ENCODE results near the gene RAB5B.

RAB5B gene

DNA sequence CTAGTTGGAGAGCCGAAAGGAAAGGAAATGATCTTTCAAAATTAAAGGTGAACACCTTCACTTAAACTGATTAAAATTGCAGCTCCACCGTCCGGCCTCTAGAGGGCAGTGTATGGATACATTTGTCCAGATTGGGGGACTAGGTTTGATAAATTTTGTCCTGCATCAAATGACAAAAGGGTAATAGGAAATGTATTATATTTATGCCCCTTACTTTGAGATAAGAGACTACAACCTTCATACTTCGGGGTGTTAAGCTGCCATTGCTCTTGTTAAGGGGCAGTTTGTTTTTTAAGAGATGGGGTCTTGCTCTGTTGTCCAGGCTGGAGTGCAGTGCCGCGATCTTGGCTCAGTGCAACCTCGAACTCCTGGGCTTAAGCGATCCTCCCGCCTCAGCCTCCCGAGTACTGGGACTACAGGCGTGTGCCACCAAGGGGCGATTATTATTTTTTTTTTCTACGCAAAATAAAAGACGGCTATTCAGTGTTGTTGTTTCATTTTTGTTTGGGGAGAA, 22.4 kb downstream of the RAB5B start (continued):
- TF ChIP-seq ZNF792 (tag by site-specific recombination; IDR thresholded peaks at IDR 0.05) (no peak), SP7 (tag by site-specific recombination; IDR thresholded peaks at IDR 0.05) (no peak), ZNF37A (tag by site-specific recombination; IDR thresholded peaks at IDR 0.05) (no peak), ZNF239 (tag by site-specific recombination; IDR thresholded peaks at IDR 0.05) (no peak), REPIN1 (tag by site-specific recombination; IDR thresholded peaks at IDR 0.05; ENCODE audit: low read depth) (no peak), ZNF660 (tag by site-specific recombination; IDR thresholded peaks at IDR 0.05) (peak; percentile 57; the same call in 1 of the 2 replicates), ZNF639 (tag by site-specific recombination; IDR thresholded peaks at IDR 0.05) (peak; percentile 44; the same call in 1 of the 2 replicates), HOXC10 (CRISPR knock-in tag; IDR thresholded peaks at IDR 0.05) (no peak), ZEB2 (tag by site-specific recombination; IDR thresholded peaks at IDR 0.05) (peak; percentile 25; the same call in 1 of the 2 replicates), ZBTB44 (tag by site-specific recombination; IDR thresholded peaks at IDR 0.05) (no peak), ZFHX2 (tag by site-specific recombination; conservative IDR thresholded peaks at IDR 0.05) (no peak), KLF9 (tag by site-specific recombination; IDR thresholded peaks at IDR 0.05; ENCODE audit: low read depth) (no peak), ZNF561 (tag by site-specific recombination; IDR thresholded peaks at IDR 0.05; ENCODE audit: borderline replicate concordance) (no peak), ZNF76 (tag by site-specific recombination; IDR thresholded peaks at IDR 0.05; ENCODE audit: borderline replicate concordance, low read depth) (no peak), ZNF529 (tag by site-specific recombination; IDR thresholded peaks at IDR 0.05; ENCODE audit: insufficient replicate concordance) (no peak), ZNF518A (tag by site-specific recombination; conservative IDR thresholded peaks at IDR 0.05; ENCODE audit: low read depth) (no peak), ZNF366 (tag by site-specific recombination; conservative IDR thresholded peaks at IDR 0.05) (no peak), SCRT2 (tag by site-specific recombination; IDR thresholded peaks at IDR 0.05) (no peak), ZNF600 (tag by site-specific recombination; IDR thresholded peaks at IDR 0.05) (no peak), RBAK (tag by site-specific recombination; IDR thresholded peaks at IDR 0.05) (no peak), SP2 (tag by site-specific recombination; IDR thresholded peaks at IDR 0.05) (no peak), ZNF146 (tag by site-specific recombination; IDR thresholded peaks at IDR 0.05) (no peak), ZNF335 (tag by site-specific recombination; conservative IDR thresholded peaks at IDR 0.05) (no peak), ZNF248 (tag by site-specific recombination; IDR thresholded peaks at IDR 0.05) (no peak), ZNF223 (tag by site-specific recombination; IDR thresholded peaks at IDR 0.05) (no peak)
- TF ChIP-seq, protein P1, sequence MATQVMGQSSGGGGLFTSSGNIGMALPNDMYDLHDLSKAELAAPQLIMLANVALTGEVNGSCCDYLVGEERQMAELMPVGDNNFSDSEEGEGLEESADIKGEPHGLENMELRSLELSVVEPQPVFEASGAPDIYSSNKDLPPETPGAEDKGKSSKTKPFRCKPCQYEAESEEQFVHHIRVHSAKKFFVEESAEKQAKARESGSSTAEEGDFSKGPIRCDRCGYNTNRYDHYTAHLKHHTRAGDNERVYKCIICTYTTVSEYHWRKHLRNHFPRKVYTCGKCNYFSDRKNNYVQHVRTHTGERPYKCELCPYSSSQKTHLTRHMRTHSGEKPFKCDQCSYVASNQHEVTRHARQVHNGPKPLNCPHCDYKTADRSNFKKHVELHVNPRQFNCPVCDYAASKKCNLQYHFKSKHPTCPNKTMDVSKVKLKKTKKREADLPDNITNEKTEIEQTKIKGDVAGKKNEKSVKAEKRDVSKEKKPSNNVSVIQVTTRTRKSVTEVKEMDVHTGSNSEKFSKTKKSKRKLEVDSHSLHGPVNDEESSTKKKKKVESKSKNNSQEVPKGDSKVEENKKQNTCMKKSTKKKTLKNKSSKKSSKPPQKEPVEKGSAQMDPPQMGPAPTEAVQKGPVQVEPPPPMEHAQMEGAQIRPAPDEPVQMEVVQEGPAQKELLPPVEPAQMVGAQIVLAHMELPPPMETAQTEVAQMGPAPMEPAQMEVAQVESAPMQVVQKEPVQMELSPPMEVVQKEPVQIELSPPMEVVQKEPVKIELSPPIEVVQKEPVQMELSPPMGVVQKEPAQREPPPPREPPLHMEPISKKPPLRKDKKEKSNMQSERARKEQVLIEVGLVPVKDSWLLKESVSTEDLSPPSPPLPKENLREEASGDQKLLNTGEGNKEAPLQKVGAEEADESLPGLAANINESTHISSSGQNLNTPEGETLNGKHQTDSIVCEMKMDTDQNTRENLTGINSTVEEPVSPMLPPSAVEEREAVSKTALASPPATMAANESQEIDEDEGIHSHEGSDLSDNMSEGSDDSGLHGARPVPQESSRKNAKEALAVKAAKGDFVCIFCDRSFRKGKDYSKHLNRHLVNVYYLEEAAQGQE (tag by site-specific recombination; IDR thresholded peaks at IDR 0.05) = no peak
- TF ChIP-seq, protein P2, sequence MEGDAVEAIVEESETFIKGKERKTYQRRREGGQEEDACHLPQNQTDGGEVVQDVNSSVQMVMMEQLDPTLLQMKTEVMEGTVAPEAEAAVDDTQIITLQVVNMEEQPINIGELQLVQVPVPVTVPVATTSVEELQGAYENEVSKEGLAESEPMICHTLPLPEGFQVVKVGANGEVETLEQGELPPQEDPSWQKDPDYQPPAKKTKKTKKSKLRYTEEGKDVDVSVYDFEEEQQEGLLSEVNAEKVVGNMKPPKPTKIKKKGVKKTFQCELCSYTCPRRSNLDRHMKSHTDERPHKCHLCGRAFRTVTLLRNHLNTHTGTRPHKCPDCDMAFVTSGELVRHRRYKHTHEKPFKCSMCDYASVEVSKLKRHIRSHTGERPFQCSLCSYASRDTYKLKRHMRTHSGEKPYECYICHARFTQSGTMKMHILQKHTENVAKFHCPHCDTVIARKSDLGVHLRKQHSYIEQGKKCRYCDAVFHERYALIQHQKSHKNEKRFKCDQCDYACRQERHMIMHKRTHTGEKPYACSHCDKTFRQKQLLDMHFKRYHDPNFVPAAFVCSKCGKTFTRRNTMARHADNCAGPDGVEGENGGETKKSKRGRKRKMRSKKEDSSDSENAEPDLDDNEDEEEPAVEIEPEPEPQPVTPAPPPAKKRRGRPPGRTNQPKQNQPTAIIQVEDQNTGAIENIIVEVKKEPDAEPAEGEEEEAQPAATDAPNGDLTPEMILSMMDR (tag by site-specific recombination; IDR thresholded peaks at IDR 0.05) = peak; percentile 62; the same call in 1 of the 2 replicates
- TF ChIP-seq, protein P3, sequence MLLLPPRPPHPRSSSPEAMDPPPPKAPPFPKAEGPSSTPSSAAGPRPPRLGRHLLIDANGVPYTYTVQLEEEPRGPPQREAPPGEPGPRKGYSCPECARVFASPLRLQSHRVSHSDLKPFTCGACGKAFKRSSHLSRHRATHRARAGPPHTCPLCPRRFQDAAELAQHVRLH (tag by site-specific recombination; IDR thresholded peaks at IDR 0.05) = 0 out of 2 replicates have a peak, but pooled peaks have one; percentile 44
